KMS-11 (cell line): ENCODE measurements around the gene SREBF1.

Experiments
- H2AFZ ChIP-seq: fragments of 200-600 bp; sonication (generic); 2 replicates; pipeline ENCODE4 v1.6.1; 2016; ENCODE audit warnings: antibody characterized with exemption, mixed run types, low read depth
- H3K27ac ChIP-seq: fragments of 200-600 bp; sonication (generic); 2 replicates; pipeline ENCODE4 v1.6.1; 2016; ENCODE audit warnings: mild to moderate bottlenecking, mixed run types
- H3K27me3 ChIP-seq: fragments of 200-600 bp; sonication (generic); 2 replicates; pipeline ENCODE4 v1.6.1; 2017; ENCODE audit warnings: mild to moderate bottlenecking, low read depth, mixed run types, moderate library complexity; ENCODE audit not compliant: insufficient read depth
- H3K36me3 ChIP-seq: fragments of 200-600 bp; sonication (generic); 2 replicates; pipeline ENCODE4 v1.6.1; 2017; ENCODE audit warnings: mild to moderate bottlenecking, mixed run types; ENCODE audit not compliant: insufficient read depth
- H3K4me1 ChIP-seq: fragments of 200-600 bp; sonication (generic); 2 replicates; pipeline ENCODE4 v1.6.1; 2016; ENCODE audit warnings: mild to moderate bottlenecking, low read depth, mixed run types; ENCODE audit not compliant: poor library complexity, severe bottlenecking
- H3K4me2 ChIP-seq: fragments of 200-600 bp; sonication (generic); 2 replicates; pipeline ENCODE4 v1.7.0; 2016; ENCODE audit warnings: mild to moderate bottlenecking, mixed run types
- H3K4me3 ChIP-seq: fragments of 200-600 bp; sonication (generic); IDR thresholded peaks from 2 replicates; pipeline ENCODE4 v1.6.1; 2017; ENCODE audit warnings: low read depth, low read length, mixed read lengths; ENCODE audit not compliant: insufficient read depth
- H3K79me2 ChIP-seq: fragments of 200-600 bp; sonication (generic); 2 replicates; pipeline ENCODE4 v1.6.1; 2016; ENCODE audit warnings: low read depth, mixed run types; ENCODE audit not compliant: insufficient read depth
- H3K9ac ChIP-seq: fragments of 200-600 bp; sonication (generic); 2 replicates; pipeline ENCODE4 v1.6.1; 2016; ENCODE audit warnings: mild to moderate bottlenecking, mixed run types
- H4K20me1 ChIP-seq: fragments of 200-600 bp; sonication (generic); 2 replicates; pipeline ENCODE4 v1.6.1; 2016; ENCODE audit warnings: mild to moderate bottlenecking, mixed run types; ENCODE audit not compliant: insufficient read depth
- TF ChIP-seq, protein P1 (sequence below): fragments of 200-600 bp; sonication (generic); conservative IDR thresholded peaks from 2 replicates; pipeline ENCODE4 v1.6.1; 2017; ENCODE audit warnings: low read depth, mild to moderate bottlenecking, antibody characterized with exemption, low read length, moderate library complexity, mixed read lengths

SREBF1 gene

DNA sequence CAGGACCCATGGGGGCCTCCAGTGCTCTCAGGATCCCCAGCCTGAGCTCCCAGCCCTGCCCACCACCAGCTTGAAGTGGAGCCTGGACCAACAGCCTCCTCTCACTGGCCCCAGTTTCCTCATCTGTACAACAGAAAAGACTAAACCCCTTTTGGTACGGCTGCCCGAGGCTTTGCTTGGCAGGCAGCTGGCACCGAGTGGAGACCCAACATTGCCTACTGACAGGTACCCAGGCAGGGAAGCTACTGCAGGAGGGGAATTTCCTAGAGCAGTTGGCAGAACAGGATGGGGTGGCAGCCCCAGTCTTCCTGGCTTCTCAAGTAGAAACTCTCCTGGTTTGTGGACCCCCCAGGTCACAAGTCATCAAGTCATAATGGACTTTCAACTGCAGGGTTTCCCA, 14.2 kb downstream of the SREBF1 start:
- Histone ChIP-seq H3K4me1 (peaks cover 77% of the 10 kb centered on the region), H3K4me2 (peak overlapping the region; percentile 86), H3K4me3 (no peak overlapping the region), H2AFZ (no peak overlapping the region), H3K36me3 (no peaks in the 10 kb centered on the region), H3K27ac (peak overlapping the region; percentile 33), H3K79me2 (peaks cover 55% of the 10 kb centered on the region), H3K27me3 (no peaks in the 10 kb centered on the region), H4K20me1 (no peaks in the 10 kb centered on the region), H3K9ac (peak overlapping the region; percentile 44)
- TF ChIP-seq, protein P1, sequence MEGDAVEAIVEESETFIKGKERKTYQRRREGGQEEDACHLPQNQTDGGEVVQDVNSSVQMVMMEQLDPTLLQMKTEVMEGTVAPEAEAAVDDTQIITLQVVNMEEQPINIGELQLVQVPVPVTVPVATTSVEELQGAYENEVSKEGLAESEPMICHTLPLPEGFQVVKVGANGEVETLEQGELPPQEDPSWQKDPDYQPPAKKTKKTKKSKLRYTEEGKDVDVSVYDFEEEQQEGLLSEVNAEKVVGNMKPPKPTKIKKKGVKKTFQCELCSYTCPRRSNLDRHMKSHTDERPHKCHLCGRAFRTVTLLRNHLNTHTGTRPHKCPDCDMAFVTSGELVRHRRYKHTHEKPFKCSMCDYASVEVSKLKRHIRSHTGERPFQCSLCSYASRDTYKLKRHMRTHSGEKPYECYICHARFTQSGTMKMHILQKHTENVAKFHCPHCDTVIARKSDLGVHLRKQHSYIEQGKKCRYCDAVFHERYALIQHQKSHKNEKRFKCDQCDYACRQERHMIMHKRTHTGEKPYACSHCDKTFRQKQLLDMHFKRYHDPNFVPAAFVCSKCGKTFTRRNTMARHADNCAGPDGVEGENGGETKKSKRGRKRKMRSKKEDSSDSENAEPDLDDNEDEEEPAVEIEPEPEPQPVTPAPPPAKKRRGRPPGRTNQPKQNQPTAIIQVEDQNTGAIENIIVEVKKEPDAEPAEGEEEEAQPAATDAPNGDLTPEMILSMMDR: no peak

- Histone ChIP-seq H3K4me2 (peak overlapping the region; percentile 86), H2AFZ (no peak overlapping the region), H3K27ac (peak overlapping the region; percentile 33; the same call in 1 of the 2 replicates), H3K9ac (peak overlapping the region; percentile 44), H3K79me2 (peaks cover 55% of the 10 kb centered on the region), H3K36me3 (no peaks in the 10 kb centered on the region), H3K27me3 (no peaks in the 10 kb centered on the region), H4K20me1 (no peaks in the 10 kb centered on the region), H3K4me3 (no peak overlapping the region), H3K4me1 (peaks cover 73% of the 10 kb centered on the region)
- TF ChIP-seq, protein P1: no peak
These were observed 14.6 kb downstream of the SREBF1 start for GRCh38 chr17:17822189-17822588.

- Histone ChIP-seq H2AFZ (no peak overlapping the region), H3K4me3 (no peak overlapping the region), H3K4me2 (peak overlapping the region; percentile 86; the same call in 1 of the 2 replicates), H4K20me1 (no peaks in the 10 kb centered on the region), H3K79me2 (peaks cover 41% of the 10 kb centered on the region), H3K36me3 (no peaks in the 10 kb centered on the region), H3K4me1 (peaks cover 57% of the 10 kb centered on the region), H3K9ac (no peak overlapping the region; the same call in 1 of the 2 replicates), H3K27ac (no peak overlapping the region), H3K27me3 (no peaks in the 10 kb centered on the region)
- TF ChIP-seq, protein P1: no peak
These were observed 16.2 kb downstream of the SREBF1 start for GRCh38 chr17:17820463-17821158.

GRCh38 chr17:17820046-17820445, 16.7 kb downstream of the SREBF1 start:
- no peaks in the 10 kb centered on the region for H4K20me1 ChIP-seq
- H3K27ac ChIP-seq: no peak overlapping the region
- no peaks in the 10 kb centered on the region for H3K27me3 ChIP-seq
- H2AFZ ChIP-seq: no peak overlapping the region
- TF ChIP-seq, protein P1: no peak
- H3K9ac ChIP-seq: no peak overlapping the region
- H3K4me1 ChIP-seq: peaks cover 51% of the 10 kb centered on the region
- H3K79me2 ChIP-seq: peaks cover 39% of the 10 kb centered on the region
- no peak overlapping the region for H3K4me3 ChIP-seq
- no peaks in the 10 kb centered on the region for H3K36me3 ChIP-seq
- no peak overlapping the region for H3K4me2 ChIP-seq
